ENCODE measurements around the gene SEC63. TPM values are rescaled to one million over a fixed set of nuclear protein-coding genes. Genes with fewer than 3 reads are reported as not detected.

The SEC63 gene
- total RNA-seq, 1 donor from 2014 or later, result 154 TPM

GRCh38 chr6:107987805-107988204 is 29.8 kb upstream of the SEC63 start:
- no peak for DNase-seq (ENCODE audit: low spot score in 2 of 2, unreplicated experiment in 2 of 2)
- Mint-ChIP-seq H3K36me3 (peaks cover 3% of the 10 kb centered on the region), H3K27ac (no peak overlapping the region), H3K9me3 (peaks cover 9% of the 10 kb centered on the region), H3K4me3 (no peak overlapping the region), H3K4me1 (peaks cover 39% of the 10 kb centered on the region), H3K27me3 (ENCODE audit: low read depth) (no peaks in the 10 kb centered on the region)
- TF ChIP-seq CTCF (IDR thresholded peaks at IDR 0.05; ENCODE audit: unreplicated experiment), result no peak

DNA sequence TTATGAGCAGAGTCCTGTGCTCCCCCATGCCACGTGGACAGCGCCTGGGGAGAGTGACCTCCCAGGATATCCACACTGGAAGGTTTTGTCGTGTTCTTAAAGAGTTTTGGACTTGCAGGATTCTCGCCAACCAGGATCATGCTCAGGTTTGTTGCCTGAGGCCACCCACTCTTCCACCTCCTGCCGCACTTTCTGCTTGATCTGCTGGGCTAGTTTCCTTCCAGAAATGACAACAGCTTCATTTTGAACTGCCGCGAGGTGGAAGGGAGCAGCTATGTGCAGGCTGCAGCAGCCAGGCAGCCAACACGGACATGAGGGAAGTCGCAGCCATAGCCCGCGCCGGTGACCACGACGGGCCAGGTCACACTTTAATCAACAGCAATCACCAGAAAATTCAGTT is 27.7 kb upstream of the SEC63 start:
- peaks cover 36% of the 10 kb centered on the region for H3K4me1 Mint-ChIP-seq
- peaks cover 3% of the 10 kb centered on the region for H3K36me3 Mint-ChIP-seq
- no peak for TF ChIP-seq CTCF (IDR thresholded peaks at IDR 0.05; ENCODE audit: unreplicated experiment)
- H3K27me3 Mint-ChIP-seq (ENCODE audit: low read depth), result no peaks in the 10 kb centered on the region
- H3K4me3 Mint-ChIP-seq, result no peak overlapping the region
- no peak for DNase-seq (ENCODE audit: low spot score in 2 of 2, unreplicated experiment in 2 of 2)
- H3K9me3 Mint-ChIP-seq, result peaks cover 9% of the 10 kb centered on the region
- no peak overlapping the region for H3K27ac Mint-ChIP-seq

DNA sequence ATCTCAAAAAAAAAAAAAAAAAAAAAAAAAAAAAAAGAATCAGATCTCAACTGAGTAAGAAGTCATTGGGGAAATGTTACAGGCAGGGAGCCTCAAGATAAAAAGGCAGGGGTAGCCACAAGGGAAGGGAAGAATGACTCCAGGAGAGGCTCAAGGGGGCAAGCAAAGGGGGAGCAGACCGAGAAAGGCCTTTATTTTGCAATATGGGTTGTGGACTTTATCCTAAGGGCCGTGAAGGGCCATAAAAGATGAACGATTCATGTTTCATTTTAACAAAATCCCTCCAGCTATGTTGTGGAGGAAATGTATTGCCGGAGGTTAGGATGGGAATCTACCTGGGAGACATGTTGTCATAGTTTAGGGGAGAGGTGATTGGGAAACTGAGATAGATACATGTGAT is 25.8 kb upstream of the SEC63 start:
- TF ChIP-seq CTCF (IDR thresholded peaks at IDR 0.05; ENCODE audit: unreplicated experiment), result no peak
- peaks cover 9% of the 10 kb centered on the region for H3K9me3 Mint-ChIP-seq
- H3K27me3 Mint-ChIP-seq (ENCODE audit: low read depth), result no peaks in the 10 kb centered on the region
- peaks cover 3% of the 10 kb centered on the region for H3K36me3 Mint-ChIP-seq
- no peak for DNase-seq (ENCODE audit: low spot score in 2 of 2, unreplicated experiment in 2 of 2)
- peaks cover 33% of the 10 kb centered on the region for H3K4me1 Mint-ChIP-seq
- H3K27ac Mint-ChIP-seq, result no peak overlapping the region
- no peak overlapping the region for H3K4me3 Mint-ChIP-seq

GRCh38 chr6:107982486-107982885 is 24.5 kb upstream of the SEC63 start:
- no peak for TF ChIP-seq CTCF (IDR thresholded peaks at IDR 0.05; ENCODE audit: unreplicated experiment)
- peaks cover 36% of the 10 kb centered on the region for H3K4me1 Mint-ChIP-seq
- H3K36me3 Mint-ChIP-seq, result peaks cover 3% of the 10 kb centered on the region
- H3K27me3 Mint-ChIP-seq (ENCODE audit: low read depth), result no peaks in the 10 kb centered on the region
- H3K9me3 Mint-ChIP-seq, result peaks cover 9% of the 10 kb centered on the region
- no peak for DNase-seq (ENCODE audit: low spot score in 2 of 2, unreplicated experiment in 2 of 2)
- no peak overlapping the region for H3K27ac Mint-ChIP-seq
- no peak overlapping the region for H3K4me3 Mint-ChIP-seq

DNA sequence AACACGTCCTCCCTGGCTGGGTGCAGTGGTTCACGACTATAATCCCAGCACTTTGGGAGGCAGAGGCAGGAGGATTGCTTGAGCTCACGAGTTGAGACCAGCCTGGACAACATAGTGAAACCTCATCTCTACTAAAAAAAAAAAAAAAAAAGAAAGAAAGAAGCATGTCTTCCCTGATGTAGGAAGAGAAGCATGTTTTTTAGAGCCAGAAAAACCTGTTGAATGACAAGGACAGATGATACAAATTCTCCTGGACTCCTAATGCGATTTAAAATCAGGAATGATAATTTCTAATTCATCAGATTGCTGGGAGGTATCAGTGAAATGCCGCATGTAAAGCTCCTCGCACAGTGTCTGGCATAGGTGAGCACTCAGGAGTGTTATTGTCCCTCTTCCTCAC is 23.7 kb upstream of the SEC63 start:
- H3K27me3 Mint-ChIP-seq (ENCODE audit: low read depth), result no peaks in the 10 kb centered on the region

More for the DNA sequence above, 23.7 kb upstream of the SEC63 start:
- Mint-ChIP-seq H3K4me1 (peaks cover 36% of the 10 kb centered on the region), H3K27ac (no peak overlapping the region), H3K9me3 (peaks cover 9% of the 10 kb centered on the region), H3K4me3 (no peak overlapping the region), H3K36me3 (peaks cover 3% of the 10 kb centered on the region)
- no peak for DNase-seq (ENCODE audit: low spot score in 2 of 2, unreplicated experiment in 2 of 2)
- no peak for TF ChIP-seq CTCF (IDR thresholded peaks at IDR 0.05; ENCODE audit: unreplicated experiment)

All from mesothelial cell of epicardium (in vitro differentiated cells).